DMS 273 (cell line): ENCODE results near the gene SCAF11.

Experiments
- DNase-seq: peaks from one replicate; lab custom pipeline; 2025; ENCODE audit not compliant: unreplicated experiment; lab: John Stamatoyannopoulos, UW

SCAF11 gene

DNA sequence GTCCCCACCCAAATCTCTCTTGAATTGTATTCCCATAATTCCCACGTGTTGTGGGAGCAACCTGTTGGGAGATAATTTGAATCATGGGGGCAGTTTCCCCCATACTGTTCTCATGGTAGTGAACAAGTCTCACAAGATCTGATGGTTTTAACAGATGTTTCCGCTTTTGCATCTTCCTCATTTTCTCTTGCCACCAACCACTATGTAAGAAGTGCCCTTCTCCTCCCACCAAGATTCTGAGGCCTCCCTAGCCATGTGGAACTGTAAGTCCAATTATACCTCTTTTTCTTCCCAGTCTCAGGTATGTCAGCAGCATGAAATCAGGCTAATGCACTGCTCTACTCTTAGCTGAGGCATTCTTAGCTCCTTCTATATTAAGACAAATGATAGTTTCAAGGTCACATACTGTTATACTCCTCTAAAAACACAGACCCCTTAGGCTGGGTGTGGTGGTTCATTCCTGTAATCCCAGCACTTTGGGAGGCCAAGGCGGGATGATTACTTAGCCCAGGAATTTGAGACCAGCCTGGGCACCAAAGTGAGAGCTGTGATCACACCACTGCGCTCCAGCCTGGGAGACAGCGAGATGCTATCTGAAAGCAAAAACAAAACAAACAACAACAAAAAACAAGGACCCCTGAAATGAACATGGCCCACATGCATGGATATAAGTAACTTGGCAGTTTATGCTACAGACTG is 3.6 kb downstream of the SCAF11 start:
- DNase-seq: no peak

DNA sequence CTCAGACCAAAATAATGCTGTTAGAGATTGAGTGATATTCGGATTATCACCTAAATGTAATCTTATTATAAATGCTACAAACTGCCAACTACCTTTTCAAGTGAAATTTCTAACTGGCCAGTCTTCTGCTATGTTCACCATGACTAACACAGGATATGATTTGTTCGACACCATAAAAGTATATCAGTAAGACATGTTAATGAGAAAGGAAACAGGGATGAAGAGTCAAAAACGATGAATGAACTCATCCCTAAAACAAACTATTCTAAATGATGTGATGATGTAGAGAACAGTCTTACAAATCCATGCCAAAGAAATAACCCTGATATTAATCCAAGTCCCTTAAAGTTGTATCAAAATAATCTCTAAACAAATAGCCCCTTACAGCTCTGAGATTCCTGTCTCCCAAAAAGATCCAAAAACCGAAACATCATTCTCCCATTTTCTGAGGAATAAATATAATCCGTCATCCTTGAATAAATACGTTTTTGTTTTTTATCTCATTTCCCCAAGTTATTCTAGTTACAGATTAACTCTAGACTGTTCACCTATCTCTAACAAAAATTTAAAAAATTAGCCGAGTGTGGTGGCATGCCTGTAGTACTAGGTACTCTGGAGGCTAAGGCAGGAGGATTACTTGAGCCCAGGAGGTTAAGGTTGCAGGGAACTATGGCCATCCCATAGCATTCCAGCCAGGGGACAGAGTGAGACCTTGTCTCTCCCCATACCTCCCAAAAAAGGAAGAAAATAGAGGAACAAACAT is 9.1 kb downstream of the SCAF11 start:
- no peak for DNase-seq

DNA sequence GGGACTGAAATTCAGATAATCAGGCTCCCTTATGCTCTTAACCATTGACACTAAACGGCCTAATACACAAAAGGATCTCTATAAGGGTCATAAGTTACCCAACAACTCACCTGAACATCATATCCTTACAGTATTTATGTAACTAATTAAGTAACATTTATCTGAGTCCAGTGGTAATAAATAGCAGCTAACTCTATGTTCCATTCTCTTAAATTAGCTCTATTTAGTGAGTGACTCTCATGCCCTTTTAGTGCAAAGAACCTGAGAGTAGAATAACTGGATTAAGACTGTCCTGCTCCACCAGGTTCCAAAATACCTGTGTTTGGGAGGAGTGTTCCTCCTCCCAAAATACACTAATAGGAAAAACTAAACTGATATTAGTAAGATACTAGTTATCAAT is 9.8 kb downstream of the SCAF11 start:
- DNase-seq: no peak

DNA sequence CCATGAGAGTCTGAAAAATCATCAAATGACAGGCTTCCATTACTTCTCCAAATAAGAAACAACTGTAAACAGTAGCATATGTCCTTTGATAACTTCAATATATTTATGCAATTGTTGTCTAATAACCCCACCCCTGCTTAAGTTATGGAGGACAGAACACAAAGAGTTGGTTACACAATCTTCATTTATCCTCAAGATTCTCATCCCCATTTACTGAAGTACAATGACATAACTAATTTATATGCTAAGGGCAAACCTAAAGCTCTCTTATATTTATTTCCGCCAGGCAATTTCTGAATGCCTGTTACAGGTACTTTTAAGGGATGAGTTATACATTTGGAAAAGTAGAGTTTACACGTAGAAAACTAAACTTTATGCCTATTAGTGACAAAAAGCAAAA is 12.3 kb downstream of the SCAF11 start:
- DNase-seq: no peak

DNA sequence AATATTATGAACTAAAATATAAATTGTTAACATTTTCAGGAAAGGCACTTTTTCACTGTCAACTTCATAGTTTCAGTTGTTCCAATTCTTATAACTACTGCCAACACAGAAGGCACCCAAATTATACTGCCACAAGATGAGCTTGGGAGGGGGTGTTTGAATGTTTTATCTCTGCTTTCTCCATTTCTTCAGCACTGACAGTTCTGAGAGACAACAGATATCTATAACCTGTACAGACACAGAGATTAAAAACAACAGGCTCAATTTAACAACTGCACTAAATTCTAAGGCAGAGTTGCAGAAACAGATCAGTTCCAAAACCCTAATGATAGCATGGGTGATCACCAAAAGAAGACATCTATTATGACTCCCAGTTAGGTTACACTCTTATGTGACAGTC is 12.8 kb downstream of the SCAF11 start:
- DNase-seq: no peak

DNA sequence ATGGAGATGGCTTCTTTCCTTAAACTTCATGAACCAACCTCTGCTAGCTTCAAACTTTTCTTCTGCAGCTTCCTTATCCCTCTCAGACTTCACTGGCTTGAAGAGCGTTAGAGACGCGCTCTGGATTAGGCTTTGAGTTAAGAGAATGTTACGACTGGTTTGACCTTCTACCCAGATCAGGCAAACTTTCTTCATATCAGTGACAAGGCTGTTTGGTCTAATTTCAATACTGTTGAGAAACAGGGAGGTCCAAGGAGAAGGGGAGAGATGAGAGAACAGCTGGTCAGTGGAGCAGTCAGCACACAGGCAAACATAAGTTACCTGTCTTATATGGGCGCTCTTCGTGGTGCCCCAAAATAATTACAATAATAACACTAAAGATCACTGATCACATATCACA is 14.9 kb downstream of the SCAF11 start:
- no peak for DNase-seq

DNA sequence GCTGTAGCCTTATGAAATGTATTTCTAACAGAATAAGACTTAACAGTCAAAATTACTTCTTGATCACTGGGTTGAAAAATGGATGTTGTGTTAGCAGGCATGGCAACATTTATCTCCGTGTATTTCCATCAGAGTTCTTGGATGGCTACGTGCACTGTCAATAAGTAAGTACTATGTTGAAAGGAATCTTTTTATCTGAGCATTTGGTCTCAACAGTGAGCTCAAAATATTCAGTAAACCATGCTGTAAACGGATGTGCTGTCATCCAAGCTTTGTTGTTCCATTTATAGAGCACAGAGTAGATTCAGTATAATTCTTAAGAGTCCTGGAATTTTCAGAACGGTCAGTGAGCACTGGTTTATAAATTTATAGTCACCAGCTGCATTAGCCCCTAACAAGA is 15.5 kb downstream of the SCAF11 start:
- DNase-seq: no peak

DNA sequence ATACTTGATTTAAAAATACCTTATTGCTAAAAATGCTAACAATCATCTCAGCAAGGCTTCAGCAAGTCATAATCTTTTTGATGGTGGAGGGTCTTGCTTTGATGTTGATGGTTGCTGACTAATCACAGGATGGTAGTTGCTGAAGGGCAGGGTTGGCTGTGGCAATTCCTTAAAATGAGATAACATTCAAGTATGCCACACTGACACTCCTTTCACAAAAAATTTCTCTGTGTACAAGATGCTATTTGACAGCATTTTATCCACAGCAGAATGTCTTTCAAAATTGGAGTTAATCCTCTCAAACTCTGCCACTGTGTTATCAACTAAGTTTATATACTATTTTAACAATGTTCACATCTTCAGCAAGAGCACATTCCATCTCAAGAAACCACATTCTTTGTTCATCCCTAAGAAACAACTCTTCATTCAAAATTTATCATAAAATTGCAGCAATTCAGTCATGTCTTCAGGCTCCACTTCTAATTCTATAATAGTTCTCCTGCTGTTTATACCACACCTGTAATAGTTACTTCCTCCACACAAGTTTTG is 16.1 kb downstream of the SCAF11 start:
- no peak for DNase-seq

DNA sequence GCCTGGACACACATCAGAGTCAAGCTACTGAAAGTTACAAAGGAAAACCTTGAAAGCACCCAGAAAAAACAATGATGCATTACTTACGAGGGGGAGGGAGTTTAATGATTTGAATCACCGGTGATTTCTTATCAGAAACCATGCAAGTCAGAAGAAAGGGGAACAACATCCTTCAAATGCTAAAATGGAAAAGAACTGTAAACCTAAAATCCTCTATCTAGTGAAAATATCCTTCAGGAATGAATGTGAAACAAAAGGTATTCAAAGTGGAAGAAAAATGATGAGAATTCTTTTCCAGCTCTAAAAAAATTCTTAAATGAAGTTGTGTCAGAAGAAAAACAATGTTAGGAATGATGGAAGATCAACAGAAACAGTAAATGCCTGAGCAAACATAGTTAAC is 16.8 kb downstream of the SCAF11 start:
- DNase-seq: no peak

DNA sequence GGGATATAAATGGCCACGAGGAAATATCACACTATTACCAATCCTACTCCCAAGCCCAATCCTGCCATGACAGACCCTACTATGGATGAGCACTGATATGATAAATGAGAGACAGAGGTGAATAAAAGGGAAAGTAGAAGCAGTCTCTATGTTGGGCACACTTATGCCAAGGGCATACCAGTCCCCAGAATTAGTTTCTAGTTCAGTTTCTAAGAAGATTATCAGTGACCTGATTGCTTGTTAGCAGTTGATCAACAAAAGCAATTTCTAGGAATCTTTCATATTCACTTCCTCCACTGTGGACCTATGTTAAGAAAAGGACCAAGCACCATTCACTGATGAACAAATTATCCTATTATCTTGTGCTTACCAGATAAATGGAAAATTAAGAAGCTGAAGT is 20.0 kb downstream of the SCAF11 start:
- DNase-seq: no peak

DNA sequence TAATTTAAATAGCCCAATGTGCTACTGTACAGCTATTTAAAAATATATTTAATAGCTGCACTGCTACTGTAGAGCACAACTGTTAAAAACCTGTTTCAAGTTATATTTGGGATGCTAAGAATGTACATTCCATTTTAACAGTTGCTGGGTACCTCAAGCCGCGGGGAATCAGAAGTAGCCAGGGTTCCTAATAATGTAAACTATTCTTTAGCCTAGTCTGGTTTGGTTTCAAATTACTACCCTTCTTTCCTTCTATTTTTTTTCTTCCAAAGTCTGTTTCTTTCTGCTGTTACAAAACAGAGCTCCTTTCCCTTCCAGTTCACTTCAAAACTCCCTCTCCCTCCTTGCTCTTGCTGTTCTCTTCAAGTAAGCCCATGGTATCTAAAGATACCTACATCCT is 21.3 kb downstream of the SCAF11 start:
- DNase-seq: no peak

DNA sequence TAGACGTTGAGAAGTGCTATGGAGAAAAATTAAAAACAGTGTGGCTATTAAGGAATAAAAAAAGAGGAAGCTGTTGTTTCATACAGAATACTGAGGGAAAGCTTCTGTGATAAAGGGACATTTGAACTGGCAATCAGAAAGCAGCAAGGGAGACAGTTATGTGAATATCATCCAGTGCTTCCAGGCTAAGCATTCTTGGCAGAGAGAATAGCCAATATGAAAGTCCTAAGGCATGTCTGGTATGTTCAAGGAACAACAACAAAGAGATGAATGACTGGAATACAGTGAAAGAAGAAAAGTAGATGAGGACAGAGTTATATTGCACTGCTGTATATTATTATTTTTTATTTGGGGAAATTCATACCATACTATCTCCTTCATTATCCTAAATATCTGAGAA is 23.9 kb downstream of the SCAF11 start:
- DNase-seq: no peak

DNA sequence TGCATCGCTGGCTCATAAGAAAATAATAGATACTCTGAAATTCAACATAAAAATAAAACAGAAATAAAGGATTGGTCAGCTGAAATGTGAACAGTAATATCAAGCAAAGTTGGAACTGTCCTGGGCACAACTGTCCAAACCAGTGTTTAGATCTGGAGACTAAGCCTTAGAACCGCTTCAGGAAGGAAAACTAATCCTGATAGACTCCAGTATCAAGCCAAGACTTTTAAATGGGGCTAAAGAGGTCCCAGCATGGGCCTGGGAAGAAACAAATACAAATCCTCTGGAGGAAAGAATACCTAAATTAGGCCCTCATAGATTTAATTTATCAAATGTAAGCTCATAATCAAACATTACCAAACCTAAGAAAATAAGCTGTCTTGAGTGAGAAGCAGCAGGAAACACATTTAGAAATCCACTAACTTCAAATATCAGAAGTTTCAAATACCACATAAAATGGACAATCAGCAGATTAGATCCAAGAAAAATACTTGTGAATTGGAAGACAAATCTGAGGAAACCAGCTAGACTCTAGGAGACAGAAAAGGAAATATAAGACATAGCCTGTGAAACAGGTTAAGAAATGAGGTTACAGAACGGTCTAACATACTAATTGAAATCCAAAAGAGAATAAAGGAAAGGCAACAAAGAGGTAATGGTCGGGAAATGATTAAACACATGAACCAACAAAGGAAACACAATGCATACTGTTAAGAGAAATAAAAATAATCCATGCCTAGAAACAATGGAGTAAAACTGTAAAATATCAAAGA is 27.6 kb downstream of the SCAF11 start:
- no peak for DNase-seq

DNA sequence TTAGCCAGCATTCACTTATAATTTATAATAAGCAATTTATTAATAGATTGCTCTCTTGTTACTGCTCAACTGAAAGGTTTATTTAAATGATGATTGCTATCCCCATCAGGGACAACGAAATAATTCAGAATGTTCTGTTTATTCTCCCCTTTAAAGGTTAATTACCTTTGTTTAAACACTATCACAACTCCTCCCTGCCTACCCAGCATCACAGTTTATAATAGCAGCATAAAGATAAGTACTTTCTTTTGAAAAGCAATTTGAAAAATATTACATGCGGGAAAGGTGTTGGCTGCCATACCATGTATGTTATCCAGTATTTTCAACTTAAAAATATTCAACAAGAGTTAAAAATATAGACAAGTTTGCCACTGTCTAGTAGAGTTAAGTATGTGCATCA is 30.6 kb downstream of the SCAF11 start:
- DNase-seq: no peak

DNA sequence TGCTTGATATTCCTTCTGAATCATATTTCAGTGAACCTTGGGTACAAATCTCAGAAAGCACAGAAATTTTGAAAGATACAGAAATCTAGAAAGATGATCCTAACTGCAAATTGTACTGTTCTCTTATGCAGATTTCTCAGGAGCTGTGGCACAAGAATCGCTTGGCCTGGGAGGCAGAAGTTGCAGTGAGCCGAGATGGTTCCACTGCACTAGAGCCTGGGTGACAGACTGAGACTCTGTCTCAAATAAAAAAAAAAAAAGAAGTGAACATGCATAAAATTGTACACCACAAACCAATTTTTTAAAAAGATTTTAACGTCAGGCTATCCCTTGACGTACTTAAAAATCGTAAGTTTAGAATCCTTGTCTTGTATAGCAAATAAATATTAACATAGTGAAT is 31.3 kb downstream of the SCAF11 start:
- DNase-seq: no peak

DNA sequence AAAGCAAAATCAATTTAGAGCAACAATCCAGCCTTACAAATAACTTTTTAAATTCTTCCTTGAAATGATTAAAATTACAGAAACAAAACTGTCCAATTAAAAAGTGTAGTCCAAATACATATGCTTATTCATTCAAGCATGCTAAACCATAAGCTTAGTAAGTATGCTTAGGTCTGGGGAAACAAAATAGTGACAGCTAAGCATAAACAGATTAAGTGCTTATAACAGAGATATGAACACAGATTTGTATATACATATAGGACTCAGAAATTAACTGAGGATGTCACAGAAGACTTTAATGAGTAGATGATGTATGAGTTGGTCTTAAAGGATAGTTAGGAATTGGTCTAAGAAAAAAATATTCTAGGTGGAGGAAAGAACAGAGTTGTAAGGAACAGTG is 41.8 kb downstream of the SCAF11 start:
- DNase-seq: no peak

DNA sequence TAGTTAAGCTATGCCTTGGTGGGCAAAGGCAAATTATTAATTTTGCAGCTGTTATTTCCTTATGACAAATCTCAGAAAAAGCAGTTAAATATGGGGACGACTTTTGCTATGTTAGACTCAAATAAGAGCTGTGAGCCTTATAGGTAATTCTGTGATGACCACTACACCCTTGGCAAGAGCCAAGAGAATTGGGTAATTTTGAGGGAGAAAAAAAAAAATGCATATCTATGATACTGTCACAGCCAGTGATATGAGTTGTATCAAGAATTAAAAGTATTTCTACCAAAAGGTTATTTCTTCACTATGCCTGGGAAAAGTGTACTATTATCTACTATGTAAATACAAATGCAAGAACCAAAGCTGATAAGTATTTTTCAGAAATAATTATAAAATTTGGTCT is 43.9 kb downstream of the SCAF11 start:
- no peak for DNase-seq

DNA sequence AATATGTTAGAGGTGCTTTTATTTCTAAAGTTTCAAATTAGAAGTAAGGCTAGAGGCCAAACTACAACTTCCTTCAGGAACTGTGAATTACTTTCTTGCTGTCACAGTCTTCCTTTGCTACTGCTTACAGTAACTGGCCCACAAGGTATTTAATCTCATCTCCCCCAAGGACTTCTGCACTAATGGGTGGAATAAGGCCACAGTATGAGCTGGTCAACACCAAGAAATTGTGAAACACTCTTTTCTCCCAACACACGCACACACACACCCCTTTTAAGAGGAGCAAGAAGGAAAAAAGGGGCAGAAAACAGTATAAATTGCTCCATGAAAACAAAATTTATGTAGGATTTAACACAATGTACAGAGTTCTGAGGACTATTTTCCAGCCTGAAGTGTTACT is 45.6 kb downstream of the SCAF11 start:
- DNase-seq: no peak

DNA sequence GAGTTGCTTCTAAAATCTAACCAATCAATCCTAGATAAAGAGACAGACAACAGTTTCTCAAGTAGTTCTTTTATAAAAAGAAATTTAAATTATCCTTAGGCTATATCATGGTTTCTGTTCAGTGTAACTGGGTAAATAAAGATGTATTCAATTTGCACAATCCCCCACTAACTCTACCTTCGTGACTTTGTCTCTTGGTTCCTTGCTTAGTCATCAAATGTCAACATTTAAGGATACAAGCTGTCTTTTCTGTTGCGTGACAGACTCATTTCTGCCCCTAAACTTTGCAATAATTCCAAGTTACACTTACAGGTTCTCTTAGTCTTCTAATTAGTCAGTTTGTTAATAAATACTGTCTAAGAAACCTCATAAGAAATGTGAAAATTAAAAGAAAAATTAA is 50.6 kb downstream of the SCAF11 start:
- no peak for DNase-seq

DNA sequence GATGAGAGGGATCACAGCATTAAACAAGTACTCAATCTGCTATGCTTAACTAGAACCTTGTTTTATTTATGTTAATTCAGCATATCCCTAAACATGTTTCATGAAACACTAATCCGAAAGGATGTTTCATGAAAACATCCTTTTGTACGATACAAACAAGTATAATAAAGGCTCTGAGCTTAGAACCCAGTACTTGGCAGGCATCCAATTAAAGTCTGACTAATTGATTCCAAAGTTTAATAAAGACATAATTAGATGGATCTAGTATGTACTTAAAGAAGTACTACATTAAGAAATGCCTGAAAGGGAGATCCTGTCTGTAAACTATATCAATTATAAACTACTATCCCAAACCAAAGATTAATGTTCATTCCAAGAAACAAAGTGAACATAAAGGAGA is 51.8 kb downstream of the SCAF11 start:
- DNase-seq: no peak

DNA sequence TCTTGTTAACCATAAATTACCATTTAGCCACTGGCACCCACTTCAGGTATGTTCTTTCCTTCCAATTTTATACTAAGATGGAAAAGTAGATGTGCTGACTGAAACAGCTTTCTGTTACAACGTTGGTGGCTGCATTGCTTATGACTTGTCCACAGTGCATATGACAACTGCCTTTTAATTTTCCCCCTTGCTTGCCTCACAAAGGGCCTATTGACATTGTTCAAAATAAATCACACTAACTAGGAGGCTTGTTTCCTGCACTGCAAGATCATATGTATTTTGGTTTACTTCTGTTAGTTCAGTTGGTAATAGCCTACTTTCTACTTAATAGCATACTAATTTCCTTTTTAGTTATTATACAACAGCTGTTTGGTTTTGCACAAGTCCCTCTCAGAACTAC is 55.4 kb downstream of the SCAF11 start:
- no peak for DNase-seq

DNA sequence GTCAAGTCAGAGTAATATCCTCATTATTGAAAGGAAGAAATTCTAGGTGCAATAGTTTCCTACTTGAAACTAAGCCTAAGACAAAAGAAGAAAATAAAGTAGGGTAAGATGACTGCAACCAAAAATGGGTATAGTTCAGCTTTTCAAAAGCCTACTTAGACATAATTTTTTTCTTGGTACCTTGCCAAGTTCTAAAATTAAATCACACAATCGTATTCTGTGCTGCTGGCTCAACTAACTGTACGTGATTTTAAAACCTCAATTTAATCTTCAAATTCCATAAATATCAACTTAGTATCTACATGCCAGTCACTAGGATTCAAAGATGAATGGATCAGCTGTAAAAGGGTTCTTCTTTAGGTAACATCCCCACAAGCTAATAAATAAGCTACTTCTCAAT is 56.9 kb downstream of the SCAF11 start:
- DNase-seq: no peak
